AG10803 (cell line): ENCODE measurements around the gene MTMR2.

ENCODE experiments used
- DNase-seq: peaks from one replicate; pipeline ENCODE4 v3.0.0; 2010; ENCODE audit warnings: low read depth
- H3K4me3 ChIP-seq: 2 replicates; pipeline ENCODE4 v1.5.1; 2011; ENCODE audit warnings: mild to moderate bottlenecking, low read length, control low read depth
- CTCF ChIP-seq: conservative IDR thresholded peaks from 2 replicates; pipeline ENCODE4 v1.5.1; 2011; ENCODE audit warnings: mild to moderate bottlenecking, low read length, control low read depth, inconsistent platforms

The MTMR2 gene

GRCh38 chr11:95803973-95804372 lies 119.9 kb downstream of the MTMR2 start:
- no peak for DNase-seq
- TF ChIP-seq CTCF, result no peak
- H3K4me3 ChIP-seq, result no peak overlapping the region

GRCh38 chr11:95802806-95803205 lies 121.1 kb downstream of the MTMR2 start:
- TF ChIP-seq CTCF, result no peak
- no peak overlapping the region for H3K4me3 ChIP-seq
- DNase-seq, result no peak

GRCh38 chr11:95800438-95800837 lies 123.5 kb downstream of the MTMR2 start:
- no peak for DNase-seq
- no peak overlapping the region for H3K4me3 ChIP-seq
- no peak for TF ChIP-seq CTCF

GRCh38 chr11:95799546-95799945 lies 124.4 kb downstream of the MTMR2 start:
- no peak for TF ChIP-seq CTCF
- no peak overlapping the region for H3K4me3 ChIP-seq
- peak; percentile 45 for DNase-seq

- no peak for DNase-seq
- no peak for TF ChIP-seq CTCF
- no peak overlapping the region for H3K4me3 ChIP-seq
Measured at GRCh38 chr11:95796501-95796900, 127.4 kb downstream of the MTMR2 start.

GRCh38 chr11:95795627-95796295 lies 128.1 kb downstream of the MTMR2 start:
- DNase-seq, result no peak
- H3K4me3 ChIP-seq, result no peak overlapping the region
- TF ChIP-seq CTCF, result no peak

- DNase-seq, result no peak
Measured at GRCh38 chr11:95794086-95794485, 129.8 kb downstream of the MTMR2 start.

More at GRCh38 chr11:95794086-95794485, 129.8 kb downstream of the MTMR2 start:
- no peak for TF ChIP-seq CTCF
- no peak overlapping the region for H3K4me3 ChIP-seq
